ENCODE measurements around the gene ATAD3B.

The ATAD3B gene

DNA sequence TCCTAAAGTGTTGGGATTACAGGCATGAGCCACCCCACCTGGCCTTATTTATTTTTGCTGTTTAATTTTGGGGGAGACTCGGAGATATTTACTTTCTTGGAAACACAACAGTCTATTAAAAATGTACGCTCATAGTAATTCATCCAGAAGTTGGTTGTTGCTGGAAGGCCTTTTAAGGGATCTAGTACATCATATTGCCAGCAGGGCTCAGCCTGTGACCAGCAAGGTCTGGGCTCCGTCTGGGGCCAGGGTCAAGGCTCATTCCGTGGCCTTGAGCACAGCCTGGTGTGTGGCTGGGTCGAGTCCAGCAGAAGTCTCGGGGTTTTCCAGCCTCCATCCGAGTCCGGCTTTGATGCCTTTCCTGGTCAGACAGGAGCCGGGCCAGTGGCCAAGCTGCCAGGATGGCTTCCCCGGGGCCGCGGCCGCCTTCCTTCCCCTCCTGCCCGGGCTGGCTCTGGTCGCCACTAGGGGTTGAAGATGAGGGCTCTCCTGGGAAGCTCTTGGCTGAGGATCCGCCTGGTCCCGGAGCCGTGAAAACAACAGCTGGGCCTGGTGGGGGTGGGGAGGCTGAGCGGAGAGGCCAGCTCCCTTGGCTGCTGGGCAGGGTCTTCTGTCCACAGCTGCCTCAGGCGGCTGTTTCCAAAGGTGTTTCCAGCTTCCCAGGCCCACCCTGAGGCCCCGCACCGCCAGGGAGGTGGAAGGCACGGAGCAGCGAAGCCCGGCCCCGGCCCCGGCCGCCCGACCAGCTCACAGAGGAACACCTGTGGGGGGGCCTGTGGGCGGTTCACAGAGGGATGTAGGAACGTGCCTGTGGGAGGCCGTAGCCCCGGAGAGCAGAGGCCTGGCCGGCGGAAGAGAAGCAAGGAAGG lies 41.2 kb upstream of the ATAD3B start:
- TF ChIP-seq CTCF (IDR thresholded peaks at IDR 0.05; ENCODE audit: low read depth, low read length), result no peak
- H3K4me3 ChIP-seq (ENCODE audit: low read depth, low read length), result no peak overlapping the region

DNA sequence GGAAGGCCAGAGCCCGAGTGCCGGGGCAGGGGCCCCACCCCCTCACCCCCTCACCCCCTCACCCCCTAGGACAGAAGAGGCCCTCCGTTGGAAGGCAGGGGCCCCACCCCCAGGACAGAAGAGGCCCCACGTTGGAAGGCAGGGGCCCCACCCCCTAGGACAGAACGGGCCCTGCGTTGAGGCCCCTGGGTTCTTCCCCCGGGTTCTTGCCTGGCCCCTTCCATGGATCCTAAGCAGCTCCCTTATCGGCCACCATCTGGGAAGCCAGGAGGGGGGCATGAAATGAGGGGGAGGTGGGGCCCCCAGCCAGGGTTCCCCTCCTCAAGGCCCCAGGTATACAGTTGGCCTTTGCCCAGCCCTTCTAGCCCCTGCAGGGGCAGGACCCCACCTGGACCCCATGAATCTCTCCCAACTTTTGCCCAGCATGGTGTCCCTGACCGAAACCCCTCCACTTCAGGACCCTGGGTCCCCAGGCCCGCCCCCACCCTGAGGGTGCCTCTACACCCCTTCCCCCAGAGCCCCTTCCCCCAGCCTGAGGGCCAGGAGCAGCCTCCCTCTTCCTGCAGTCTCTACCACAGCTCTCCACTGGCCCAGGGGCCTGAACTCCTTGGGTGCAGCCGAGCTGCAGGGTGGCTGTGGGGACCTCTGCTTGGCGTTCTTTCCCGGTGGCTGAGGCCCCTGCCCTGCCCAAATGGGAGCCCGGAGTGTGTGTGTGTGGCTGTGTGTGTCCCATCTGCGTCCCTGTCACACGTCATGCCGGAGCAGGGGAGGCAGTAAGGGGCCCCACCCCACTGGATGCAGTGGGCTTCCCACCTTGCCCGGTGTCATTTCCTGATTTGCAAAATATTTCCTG lies 40.3 kb upstream of the ATAD3B start:
- TF ChIP-seq CTCF (IDR thresholded peaks at IDR 0.05; ENCODE audit: low read depth, low read length), result no peak
- H3K4me3 ChIP-seq (ENCODE audit: low read depth, low read length), result no peak overlapping the region

DNA sequence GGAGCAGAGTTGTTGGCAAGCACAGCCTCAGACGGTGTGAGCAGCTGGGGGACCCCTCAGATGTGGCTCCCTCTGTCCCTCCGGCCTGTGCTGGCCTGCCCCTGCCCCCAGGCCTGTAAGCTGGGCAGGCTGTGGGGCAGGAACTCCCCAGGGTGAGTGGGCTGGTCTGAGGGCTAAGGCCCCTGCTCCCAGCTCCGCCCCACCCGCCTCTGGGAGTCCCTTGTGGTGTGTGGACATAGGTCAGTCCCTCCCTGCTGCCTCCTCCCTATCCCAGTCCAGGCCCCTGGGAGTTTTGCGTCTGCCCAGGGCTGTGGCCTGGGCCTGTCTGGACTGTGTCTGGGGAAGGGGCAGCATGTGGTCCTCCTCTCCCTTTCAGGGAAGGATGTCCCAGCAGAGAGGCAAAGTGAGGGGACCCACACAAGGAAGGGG lies 39.7 kb upstream of the ATAD3B start:
- TF ChIP-seq CTCF (IDR thresholded peaks at IDR 0.05; ENCODE audit: low read depth, low read length), result no peak

DNA sequence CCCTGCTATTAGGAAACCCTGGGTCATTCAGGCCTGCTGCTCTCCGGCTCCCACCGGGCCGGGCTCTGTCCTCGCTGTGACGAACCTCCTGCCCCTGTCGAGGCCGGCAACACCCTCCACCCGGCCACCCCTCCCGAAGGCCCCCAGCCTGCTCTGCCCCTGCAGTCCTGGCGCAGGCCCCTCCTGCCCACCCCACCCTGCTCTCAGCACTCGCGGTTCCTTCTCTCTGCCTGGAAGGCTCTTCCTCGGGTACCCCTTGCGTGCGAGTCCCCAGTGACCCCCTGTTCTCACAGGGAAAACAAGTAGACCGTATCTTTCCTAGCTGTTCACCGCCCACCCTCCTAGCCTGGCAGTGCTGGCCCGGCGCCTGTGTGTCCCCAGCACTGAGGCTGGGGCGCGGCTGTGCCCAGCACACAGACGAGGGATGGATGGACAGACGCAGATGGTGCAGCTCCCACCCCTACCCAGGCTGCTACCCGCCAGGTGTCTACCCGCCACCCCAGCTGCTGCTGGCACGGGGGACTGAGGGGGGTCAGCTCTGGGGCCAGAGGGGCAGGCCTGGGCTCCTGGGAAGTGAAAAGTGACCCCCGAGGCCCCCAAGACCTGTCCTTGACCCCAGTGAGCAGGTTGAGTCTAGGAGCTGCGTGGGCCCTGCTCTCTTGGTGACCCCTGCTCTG lies 39.2 kb upstream of the ATAD3B start:
- no peak overlapping the region for H3K4me3 ChIP-seq (ENCODE audit: low read depth, low read length)

More for the DNA sequence above, 39.7 kb upstream of the ATAD3B start:
- no peak overlapping the region for H3K4me3 ChIP-seq (ENCODE audit: low read depth, low read length)

GRCh38 chr1:1432951-1433803 lies 38.4 kb upstream of the ATAD3B start:
- TF ChIP-seq CTCF (IDR thresholded peaks at IDR 0.05; ENCODE audit: low read depth, low read length), result no peak
- no peak overlapping the region for H3K4me3 ChIP-seq (ENCODE audit: low read depth, low read length)

More for the DNA sequence above, 39.2 kb upstream of the ATAD3B start:
- no peak for TF ChIP-seq CTCF (IDR thresholded peaks at IDR 0.05; ENCODE audit: low read depth, low read length)

GRCh38 chr1:1433804-1434130 lies 37.8 kb upstream of the ATAD3B start:
- H3K4me3 ChIP-seq (ENCODE audit: low read depth, low read length), result no peak overlapping the region
- no peak for TF ChIP-seq CTCF (IDR thresholded peaks at IDR 0.05; ENCODE audit: low read depth, low read length)
